Ovary (tissue), 3 donors: ENCODE data around the gene YY1.

Experiments
- EP300 ChIP-seq: sonication (generic); formaldehyde crosslinking; IDR thresholded peaks from one replicate; pipeline ENCODE4 v1.6.1; 2017; ENCODE audit warnings: antibody characterized with exemption
- POLR2A ChIP-seq: fragments of 450-650 bp; IDR thresholded peaks from one replicate; pipeline ENCODE4 v1.6.1; 2017; ENCODE audit warnings: antibody characterized with exemption, mild to moderate bottlenecking, moderate library complexity
- TF ChIP-seq, protein P1 (sequence below), 3 donors: fragments of 450-650 bp in 2 of 3; fragments of 200-600 bp in 1 of 3; IDR thresholded peaks; one replicate each; pipeline versions ENCODE4 v1.5.1 to v1.8.0; 2016 to 2022; ENCODE audit warnings: antibody characterized with exemption in 3 of 3, mild to moderate bottlenecking in 1 of 3
- donor health status: DM: no; HTN: no; CAD: no.

- TF ChIP-seq, protein P1, sequence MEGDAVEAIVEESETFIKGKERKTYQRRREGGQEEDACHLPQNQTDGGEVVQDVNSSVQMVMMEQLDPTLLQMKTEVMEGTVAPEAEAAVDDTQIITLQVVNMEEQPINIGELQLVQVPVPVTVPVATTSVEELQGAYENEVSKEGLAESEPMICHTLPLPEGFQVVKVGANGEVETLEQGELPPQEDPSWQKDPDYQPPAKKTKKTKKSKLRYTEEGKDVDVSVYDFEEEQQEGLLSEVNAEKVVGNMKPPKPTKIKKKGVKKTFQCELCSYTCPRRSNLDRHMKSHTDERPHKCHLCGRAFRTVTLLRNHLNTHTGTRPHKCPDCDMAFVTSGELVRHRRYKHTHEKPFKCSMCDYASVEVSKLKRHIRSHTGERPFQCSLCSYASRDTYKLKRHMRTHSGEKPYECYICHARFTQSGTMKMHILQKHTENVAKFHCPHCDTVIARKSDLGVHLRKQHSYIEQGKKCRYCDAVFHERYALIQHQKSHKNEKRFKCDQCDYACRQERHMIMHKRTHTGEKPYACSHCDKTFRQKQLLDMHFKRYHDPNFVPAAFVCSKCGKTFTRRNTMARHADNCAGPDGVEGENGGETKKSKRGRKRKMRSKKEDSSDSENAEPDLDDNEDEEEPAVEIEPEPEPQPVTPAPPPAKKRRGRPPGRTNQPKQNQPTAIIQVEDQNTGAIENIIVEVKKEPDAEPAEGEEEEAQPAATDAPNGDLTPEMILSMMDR (IDR thresholded peaks at IDR 0.05) = no peak
- TF ChIP-seq POLR2A = no peak
- TF ChIP-seq EP300 = no peak
Measured at GRCh38 chr14:100239211-100239839, 381 bp downstream of the YY1 start.
